Measurements from ENCODE around the gene SLC5A3.

GRCh38 chr21:34082769-34083168, 9.4 kb downstream of the SLC5A3 start:
- TF ChIP-seq POLR2A (IDR thresholded peaks at IDR 0.05; ENCODE audit: low read depth, low read length) (no peak), POLR2AphosphoS5 (IDR thresholded peaks at IDR 0.05; ENCODE audit: low read depth, low read length) (no peak), SPI1 (IDR thresholded peaks at IDR 0.05; ENCODE audit: low read depth, low read length) (no peak), TAF1 (IDR thresholded peaks at IDR 0.05; ENCODE audit: low read depth, low read length) (no peak), PAX5 (IDR thresholded peaks at IDR 0.05; ENCODE audit: insufficient read depth, low read length, severe bottlenecking) (no peak), POU2F2 (IDR thresholded peaks at IDR 0.05; ENCODE audit: low read depth, low read length) (no peak)

Data from GM12891 (cell line).